HG03159 (cell line): ENCODE data around the gene SCARB2.
A peak's percentile ranks its signal among the peaks of the same experiment; 100 is the strongest.
"Not testable (repeated sequence)": the region's sequence is repeated elsewhere in the genome, so short reads cannot be mapped to it uniquely, and the experiment has no call there.

Source experiments
- ATAC-seq: cut with Tn5 transposase; IDR thresholded peaks from one replicate; pipeline ENCODE4 v1.9.1; 2021; ENCODE audit warnings: mild to moderate bottlenecking, moderate library complexity; ENCODE audit not compliant: unreplicated experiment

The SCARB2 gene, protein sequence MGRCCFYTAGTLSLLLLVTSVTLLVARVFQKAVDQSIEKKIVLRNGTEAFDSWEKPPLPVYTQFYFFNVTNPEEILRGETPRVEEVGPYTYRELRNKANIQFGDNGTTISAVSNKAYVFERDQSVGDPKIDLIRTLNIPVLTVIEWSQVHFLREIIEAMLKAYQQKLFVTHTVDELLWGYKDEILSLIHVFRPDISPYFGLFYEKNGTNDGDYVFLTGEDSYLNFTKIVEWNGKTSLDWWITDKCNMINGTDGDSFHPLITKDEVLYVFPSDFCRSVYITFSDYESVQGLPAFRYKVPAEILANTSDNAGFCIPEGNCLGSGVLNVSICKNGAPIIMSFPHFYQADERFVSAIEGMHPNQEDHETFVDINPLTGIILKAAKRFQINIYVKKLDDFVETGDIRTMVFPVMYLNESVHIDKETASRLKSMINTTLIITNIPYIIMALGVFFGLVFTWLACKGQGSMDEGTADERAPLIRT

DNA sequence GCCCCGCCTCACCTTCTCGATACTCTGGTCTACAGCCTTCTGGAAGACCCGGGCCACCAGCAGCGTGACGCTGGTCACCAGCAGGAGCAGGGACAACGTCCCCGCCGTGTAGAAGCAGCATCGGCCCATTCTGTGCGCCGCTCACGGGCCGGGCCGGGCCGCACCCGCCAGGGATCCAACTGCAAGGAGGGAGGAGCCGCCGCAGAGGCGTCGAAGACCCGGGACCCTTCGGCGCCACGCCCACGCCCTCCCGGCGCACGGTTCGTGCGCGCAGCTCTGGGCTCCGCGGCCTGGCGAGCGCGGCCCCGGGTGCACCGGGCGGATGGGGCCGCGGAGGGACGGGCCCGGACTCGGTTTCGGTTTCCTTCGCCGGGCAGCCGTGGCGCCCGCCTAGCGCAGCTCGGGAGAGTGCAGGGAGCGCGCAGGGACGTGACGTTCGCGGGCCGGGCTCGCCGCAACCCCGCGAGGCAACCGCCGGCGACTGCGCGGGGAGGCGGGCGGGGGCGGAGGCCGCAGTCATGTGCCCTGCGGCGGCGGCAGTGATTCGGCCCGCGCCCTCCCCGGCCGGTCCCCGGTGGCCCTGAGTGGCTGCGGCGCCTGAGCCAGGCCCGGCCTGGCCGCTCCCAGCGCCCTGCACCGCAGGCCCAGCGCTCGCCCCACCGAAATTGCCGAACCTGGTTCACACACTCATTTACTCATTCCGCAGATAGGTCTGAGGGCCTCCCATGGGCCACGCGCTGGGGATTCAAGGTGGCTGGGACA is at the start of gene SCARB2:
TSS of gene SCARB2 (minus strand) at position 410 of the 762 bp plus-strand sequence. CDS start at position 129, 281 bp downstream.
- peak; percentile 68 for ATAC-seq

DNA sequence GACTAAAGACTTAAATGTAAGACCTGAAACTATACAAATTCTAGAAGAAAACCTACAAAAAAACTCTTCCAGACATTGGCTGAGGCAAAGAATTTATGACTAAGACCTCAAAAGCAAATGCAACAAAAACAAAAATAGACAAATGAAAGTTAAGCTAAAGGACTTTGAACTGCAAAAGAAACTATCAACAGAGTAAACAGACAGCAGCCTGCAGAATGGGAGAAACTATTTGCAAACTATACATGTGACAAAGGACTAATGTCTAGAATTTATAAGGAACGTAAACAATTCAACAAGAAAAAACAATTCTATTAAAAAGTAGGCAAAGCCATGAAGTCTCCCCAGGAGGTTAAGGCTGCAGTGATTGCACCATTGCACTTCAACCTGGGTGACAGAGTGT is 46.9 kb upstream of the SCARB2 start:
- no peak for ATAC-seq

DNA sequence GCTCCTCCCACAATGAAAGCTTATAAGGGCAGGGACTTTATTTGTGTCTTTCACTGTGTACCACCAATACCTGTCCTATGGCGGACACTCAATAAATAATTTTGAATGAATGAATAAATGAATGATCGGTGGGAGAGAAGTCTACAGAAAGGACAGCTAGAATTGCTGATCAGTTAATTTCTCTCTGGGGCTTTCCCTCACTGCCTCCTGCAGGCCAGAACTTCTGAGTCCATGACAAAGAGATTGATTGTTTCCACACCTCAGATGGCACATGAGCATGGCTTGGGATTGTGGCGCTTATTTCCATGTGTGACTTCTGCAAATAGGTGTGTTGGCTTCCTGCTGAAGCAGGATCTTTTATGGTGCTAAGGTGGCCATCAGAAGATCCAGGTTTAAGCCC is 44.2 kb upstream of the SCARB2 start:
- no peak for ATAC-seq

DNA sequence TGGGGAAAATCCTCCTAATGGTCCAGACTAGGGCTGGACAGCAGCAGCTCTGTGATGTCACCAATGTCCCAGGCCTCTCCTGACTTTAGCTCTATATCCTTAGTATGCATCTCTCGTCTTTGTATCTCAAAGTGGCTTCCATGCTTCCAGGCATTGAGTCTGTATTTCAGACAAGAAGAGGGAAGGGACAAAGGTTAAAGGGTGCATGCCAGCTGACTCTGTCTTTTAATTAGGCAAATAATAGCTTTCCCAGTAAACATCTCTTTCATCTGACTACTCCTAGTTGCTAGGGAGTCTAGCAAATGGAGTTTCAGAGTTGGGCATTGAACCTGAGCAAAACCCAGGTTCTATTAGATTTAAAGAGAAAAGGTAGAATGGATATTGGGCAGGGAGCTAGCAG is 43.3 kb upstream of the SCARB2 start:
- no peak for ATAC-seq

DNA sequence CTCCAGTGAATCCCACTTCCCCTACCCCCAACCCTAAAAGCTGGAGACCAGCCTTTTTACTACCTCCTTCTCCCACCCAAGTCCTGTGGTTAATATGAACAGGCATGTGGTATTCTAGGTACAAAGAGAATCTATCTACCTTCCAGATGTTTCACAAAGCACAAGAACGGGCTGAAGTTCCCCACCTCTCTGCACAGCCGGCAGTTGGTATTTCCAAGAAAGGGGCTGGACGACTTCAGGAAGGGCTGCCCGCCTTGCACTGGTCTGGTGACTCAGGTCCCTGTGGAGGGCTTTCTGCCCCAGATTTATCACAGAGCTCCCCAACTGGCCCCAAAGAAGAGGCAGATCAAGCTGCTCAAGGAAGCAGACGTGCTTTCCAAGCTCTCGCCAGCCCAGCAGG is 42.4 kb upstream of the SCARB2 start:
- no peak for ATAC-seq

DNA sequence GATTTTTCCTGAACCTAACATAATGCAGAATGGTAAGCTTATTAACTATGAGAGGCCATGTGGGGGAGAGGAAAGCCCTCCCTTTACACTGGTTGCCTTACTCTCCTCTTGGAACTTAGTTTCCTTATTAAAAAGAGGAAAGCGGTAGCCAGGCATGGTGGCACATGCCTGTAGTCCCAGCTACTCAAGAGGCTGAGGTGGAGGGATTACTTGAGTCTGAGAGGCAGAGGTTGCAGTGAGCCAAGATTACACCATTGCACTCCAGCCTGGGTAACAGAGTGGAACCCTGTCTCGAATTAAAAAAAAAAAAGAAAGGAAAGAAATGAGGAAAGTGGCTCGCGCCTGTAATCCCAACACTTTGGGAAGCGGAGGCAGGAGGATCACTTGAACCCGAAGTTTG is 39.9 kb upstream of the SCARB2 start:
- no peak for ATAC-seq

DNA sequence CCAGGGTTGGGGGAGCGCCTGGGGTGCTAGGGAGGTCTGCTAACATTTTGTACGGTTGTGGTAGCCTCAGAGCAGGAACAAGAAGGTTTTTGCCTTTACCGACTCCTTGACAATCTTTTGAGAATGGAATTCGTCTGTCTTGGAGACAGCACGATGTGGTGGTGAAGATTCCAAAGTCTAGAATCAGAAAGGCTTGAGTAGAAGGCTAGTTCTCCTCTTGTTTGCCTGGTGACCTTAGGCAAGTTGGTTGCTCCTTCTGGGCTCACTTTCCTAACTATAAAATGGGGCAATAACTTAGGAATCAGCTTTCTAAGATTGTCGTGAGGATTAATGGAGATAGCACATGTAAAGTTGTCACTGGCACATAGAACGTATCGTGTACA is 38.6 kb upstream of the SCARB2 start:
- ATAC-seq: no peak

DNA sequence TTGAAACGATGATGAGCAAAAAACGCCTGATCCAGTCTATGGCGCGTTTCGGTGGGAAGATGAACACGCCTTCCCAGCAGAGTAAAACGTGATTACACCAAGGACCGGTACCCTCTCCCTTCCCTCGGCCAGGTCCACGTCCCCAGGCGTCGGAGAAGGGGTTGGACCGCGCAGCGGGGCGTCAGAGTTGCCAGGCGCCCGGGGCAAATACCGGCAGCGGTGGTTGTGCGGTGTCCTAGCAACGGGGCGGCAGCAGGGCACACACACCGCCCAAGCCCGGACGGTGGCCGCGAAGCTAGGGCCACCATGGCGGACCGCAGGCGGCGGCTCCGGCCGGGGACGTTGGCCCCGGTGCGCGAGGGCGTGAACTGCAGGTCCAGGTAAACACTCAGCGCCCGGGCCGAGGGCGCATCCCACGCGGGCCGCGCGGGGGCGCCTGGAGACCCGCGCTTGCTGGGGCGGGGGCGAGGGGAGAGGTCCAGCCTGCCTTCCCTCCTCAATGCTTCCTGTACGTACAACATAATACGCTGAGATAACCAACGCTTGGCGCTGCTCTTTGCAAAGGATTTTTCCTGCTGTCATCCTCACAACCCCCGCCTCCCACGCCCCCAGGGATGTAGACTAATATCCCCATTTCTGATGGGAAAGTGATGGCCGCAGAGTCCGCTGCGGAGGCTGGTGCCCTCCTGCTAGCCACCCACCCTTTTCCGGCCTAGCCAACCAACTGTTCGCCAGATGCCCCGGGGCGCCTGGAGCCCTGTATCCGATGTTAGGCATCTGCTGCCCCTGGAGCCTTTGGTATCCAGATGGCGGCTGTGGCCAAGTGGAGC is 38.0 kb upstream of the SCARB2 start, which contains the start of gene FAM47E:
TSS of gene FAM47E (plus strand) at position 281 of the 830 bp plus-strand sequence. CDS start at position 307, 26 bp downstream.
- peak; percentile 46 for ATAC-seq

DNA sequence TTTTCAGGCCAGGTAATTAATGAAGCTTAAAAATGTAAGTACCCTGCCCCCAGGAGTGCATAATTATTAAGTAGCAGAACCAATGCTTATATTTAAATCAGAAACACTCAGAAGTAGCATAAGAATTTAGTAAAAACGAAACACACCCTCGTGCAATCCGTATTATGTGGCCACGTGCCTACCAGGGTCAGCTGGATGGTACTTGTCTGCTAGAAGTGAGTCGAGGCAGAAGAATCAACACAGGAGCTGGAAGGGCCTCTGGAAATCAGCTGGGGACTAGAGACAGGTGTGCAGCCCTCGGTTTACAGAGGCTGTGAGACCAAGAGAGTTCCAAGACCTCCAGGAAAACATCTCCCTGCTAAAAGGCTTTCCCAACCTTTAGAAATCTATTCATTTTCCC is 37.3 kb upstream of the SCARB2 start:
- ATAC-seq: no peak

DNA sequence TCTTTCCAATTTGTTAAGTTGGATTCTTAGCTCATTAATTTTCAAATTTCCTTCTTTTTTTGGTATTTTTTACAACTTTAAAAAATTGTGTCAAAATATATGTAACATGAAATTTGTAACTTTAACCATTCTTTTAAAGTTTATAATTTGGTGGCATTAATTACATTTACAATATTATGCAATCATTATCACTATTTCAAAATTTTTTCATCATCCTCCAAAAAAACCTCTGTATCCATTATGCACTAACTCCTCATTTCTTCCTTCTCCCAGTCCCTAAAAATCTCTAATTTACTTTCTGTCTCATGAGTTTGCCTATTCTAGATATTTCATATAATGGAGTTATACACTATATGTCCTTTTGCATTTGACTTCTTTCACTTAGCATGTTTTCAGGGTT is 33.2 kb upstream of the SCARB2 start:
- no peak for ATAC-seq

DNA sequence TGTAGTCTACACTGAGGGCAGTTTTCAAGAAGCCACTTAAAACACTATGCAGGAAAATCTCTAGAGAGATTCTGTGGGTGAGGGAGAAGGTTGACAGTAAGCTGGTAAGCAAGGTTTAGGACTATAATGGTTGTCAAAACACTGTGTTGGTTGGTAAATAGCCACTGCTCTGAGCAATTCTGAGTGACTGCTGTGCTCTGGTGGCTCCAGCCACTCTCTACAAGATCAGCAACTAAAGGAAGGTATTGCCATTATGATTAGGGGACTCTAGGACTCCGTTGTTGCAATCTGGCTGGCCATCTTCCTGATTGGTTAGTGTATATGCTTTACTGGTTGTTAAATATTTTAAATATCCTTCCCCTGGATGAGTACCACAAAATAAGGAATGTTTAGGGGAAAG is 32.4 kb upstream of the SCARB2 start:
- ATAC-seq: no peak

DNA sequence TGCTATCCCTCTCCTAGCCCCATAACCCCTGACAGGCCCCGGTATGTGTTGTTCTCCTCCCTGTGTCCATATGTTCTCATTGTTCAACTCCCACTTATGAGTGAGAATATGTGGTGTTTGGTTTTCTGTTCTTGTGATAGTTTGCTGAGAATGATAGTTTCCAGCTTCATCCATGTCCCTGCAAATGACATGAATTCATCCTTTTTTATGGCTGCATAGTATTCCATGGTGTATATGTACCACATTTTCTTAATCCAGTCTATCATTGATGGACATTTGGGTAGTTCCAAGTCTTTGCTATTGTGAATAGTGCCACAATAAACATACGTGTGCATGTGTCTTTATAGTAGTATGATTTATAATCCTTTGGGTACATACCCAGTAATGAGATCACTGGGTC is 30.3 kb upstream of the SCARB2 start:
- not testable (repeated sequence) for ATAC-seq

DNA sequence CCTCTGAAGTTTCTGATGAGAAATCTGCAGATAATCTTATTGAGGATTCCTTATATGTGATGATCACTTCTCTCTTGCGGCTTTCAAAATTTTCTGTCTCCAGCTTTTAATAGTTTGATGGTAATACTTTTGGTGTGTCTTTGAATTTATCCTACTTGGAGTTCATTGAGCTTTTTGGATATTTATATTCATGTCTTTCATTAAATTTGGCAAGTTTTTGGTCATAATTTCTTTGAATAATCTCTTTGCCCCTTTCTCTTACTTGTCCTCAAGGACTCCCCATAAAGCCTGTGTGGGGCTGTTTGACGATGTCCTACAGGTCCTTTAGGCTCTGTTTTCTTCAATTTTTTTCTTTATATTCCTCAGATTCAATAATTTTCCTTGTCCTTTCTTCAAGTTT is 26.6 kb upstream of the SCARB2 start:
- no peak for ATAC-seq

DNA sequence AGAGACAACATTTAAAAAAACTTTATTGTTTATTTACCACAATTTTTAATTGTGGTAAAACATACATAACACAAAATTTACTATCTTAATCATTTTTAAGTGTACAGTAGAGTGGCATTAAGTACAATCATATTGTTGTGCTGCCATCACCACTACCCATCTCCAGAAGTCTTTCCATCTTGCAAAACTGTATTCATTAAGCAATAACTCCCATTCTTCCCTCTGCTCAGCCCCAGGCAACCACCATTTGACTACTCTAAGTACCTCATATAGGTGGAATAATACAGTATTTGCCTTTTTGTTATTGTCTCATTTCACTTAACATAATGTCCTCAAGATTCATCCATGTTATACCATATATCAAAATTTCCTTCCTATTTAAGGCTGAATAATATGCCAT is 25.1 kb upstream of the SCARB2 start:
- no peak for ATAC-seq

DNA sequence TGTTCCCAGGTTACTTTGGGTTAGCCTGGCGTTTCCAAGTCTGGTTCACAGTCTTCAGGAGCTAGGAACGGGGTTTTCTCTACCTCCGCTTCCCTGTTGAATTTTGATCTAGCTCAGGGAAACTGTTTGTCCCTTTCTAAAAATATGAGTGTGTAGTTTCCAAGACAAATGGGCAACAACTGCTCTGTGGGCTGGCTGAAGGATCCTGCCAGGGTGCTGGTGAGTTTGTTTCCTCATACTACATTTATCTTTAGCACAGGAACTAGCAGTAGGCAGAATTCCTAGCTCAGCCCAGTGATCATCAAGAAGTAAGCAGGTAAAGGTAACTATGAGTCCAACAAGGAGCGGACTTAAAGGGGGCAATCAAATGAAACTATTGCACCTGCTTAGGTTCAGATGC is 24.6 kb upstream of the SCARB2 start:
- no peak for ATAC-seq

DNA sequence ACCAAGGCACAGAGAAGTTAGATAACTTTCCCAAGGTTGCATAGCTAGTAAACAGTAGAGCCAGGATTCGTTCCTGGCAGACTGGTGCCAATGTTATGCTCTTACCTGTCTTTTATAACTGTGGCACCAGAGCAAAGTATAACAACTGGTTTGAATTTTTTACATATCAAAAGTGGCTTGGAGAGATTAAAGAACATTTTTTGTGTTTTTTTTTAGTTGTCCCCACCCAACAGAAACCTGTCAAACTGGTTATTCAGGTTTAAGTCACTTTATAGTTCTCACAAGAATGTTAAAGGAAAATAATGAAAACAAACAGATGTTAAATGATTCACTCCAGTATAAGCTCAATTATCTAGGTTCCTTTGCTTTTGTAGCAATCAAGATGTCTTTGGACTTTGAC is 22.3 kb upstream of the SCARB2 start:
- no peak for ATAC-seq

DNA sequence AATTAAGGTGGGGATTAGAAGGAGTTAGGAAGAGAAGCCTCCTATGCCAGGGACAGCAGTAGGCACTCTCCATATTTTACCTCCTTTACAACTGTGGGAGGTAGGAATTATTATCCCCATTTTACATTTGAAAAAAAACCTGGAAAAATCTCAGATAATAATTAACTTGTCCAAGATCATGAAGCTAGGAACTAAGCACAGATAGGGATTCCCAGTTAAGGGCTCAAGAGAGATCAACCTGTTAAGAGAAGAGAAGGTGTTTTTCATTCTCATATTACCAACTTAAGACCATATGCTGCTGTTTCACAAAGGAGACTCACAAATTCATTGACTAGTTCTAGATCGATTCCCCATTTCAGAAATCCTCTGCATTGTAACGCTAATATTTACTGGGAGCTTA is 21.8 kb upstream of the SCARB2 start:
- no peak for ATAC-seq

DNA sequence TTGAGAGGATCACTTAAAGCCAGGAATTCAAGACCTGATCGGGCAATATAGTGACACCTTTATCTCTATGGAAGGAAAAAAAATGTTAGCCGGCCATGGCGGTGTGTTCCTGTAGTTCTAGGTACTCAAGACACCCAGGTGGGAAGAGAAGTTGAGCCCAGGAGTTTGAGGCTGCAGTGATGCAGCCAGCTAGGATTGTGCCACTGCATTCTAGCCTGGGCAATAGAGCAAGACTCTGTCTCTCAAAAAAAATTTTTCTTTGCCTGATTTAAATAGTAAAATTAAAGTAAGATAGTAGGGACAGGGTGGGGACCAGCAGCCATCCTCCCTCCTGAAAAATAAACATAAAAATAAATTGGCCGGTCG is 21.0 kb upstream of the SCARB2 start:
- ATAC-seq: no peak

DNA sequence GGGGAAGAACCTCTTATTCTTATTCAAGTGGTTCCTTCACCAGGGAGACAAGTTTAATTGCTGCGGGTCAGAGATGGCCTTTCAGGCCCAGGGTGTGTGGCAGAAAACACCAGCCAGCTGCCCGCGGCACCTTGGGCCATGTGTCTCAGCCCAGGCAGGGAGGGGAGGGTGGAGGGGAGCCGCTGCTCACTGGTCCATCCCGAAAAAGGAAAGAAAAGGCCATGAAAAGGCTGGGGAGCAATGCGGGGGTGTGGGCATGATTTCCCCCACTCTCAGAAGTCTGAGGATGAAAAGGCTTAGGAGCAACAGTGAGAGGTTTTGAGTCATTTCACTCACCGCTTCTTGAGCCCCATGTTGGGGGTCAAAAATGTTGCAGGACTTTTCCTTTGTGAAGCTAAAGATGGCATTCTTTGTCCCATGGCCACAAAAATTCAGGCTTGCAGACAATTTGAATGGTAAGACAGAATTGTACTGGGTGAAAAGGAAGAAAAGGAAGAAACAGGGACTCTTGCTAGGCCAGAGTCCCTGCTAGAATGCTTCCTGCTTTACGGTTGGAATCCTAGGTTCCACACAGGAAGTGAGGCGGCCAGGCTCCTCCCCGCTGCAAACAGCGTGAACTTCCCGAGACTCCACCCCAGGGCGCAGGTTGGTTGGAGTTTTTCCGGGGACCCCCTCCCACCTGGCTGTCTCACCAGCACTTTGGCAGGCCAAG is 20.5 kb upstream of the SCARB2 start:
- ATAC-seq: no peak

DNA sequence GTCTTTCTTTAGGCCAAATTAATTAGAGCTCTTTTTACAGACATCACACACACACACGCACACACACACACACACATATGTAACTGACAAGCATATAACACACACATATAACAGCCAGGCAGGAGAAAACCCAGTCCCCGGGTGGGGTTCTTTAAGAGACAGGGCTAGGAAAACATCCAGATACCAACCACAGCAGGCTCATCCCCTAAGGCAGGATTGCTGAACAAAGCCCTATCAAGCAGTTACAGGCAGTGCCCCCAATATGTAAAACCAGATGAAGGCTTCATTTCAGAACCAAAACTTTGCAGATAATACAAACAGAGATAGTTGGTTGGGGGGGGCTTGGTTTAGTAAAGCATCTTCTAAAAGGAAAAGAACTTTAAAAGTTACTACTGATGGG is 19.9 kb upstream of the SCARB2 start:
- no peak for ATAC-seq

DNA sequence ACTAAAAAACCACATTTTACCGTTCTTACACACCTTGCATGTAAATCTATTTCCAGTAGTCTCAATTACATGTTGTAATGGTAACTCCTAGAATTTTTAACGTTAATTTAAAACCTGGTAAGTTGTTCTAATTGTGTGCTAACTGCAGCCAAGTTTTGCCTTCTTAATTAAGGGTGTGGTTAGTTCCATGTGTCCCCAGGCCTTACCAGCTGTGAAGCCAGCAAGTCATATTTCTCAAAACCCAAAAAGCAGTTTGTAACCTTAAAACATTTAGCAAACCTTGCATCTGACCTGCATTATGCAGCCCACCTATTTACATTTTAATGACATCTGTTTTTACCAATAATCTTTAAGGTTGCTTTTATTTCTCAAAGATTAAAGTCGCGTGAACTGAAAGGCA is 19.5 kb upstream of the SCARB2 start:
- no peak for ATAC-seq
